Uterus (tissue), 4 donors: ENCODE data around the gene PRR35. TPM values are rescaled to one million over a fixed set of nuclear protein-coding genes. Genes with fewer than 3 reads are reported as not detected.

Experiments used
- DNase-seq, 2 donors: peaks; one replicate each; pipeline ENCODE4 v3.0.0-alpha.2; 2019 to 2020
- H3K27ac ChIP-seq, 2 donors: fragments of 200-600 bp; sonication (generic); 1 replicate in 1 of 2; 2 replicates in 1 of 2; pipeline ENCODE4 v1.5.1; 2016 to 2018
- H3K27me3 ChIP-seq, 2 donors: fragments of 200-600 bp; sonication (generic); one replicate each; pipeline ENCODE4 v1.5.1; 2018 to 2019; ENCODE audit warnings: control low read depth in 1 of 2
- H3K36me3 ChIP-seq, 2 donors: fragments of 200-600 bp; sonication (generic); one replicate each; pipeline ENCODE4 v1.5.1; 2019; ENCODE audit warnings: control low read depth in 1 of 2
- H3K4me1 ChIP-seq, 2 donors: fragments of 200-600 bp; sonication (generic); one replicate each; pipeline ENCODE4 v1.5.1; 2018 to 2019; ENCODE audit warnings: control low read depth in 1 of 2
- H3K4me3 ChIP-seq, 2 donors: fragments of 200-600 bp; sonication (generic); 1 replicate in 1 of 2; 2 replicates in 1 of 2; pipeline ENCODE4 v1.5.1; 2018 to 2019; ENCODE audit warnings: mild to moderate bottlenecking in 1 of 2
- H3K9me3 ChIP-seq, 2 donors: fragments of 200-600 bp; sonication (generic); one replicate each; pipeline ENCODE4 v1.5.1; 2019; ENCODE audit warnings: control low read depth in 1 of 2
- CTCF ChIP-seq, 4 experiments: fragments of 200-600 bp in 2 of 4; fragments of 450-650 bp in 2 of 4; sonication (generic) in 2 of 4; IDR thresholded peaks; one replicate each; pipeline ENCODE4 v1.5.1; 2016 to 2019; ENCODE audit warnings: antibody characterized with exemption in 4 of 4, mild to moderate bottlenecking in 2 of 4, moderate library complexity in 1 of 4
- POLR2A ChIP-seq, 2 donors: fragments of 450-650 bp; IDR thresholded peaks; one replicate each; pipeline ENCODE4 v1.6.1; 2016; ENCODE audit warnings: antibody characterized with exemption in 2 of 2, mild to moderate bottlenecking in 1 of 2, moderate library complexity in 1 of 2
- intact Hi-C: fragments of 100-400 bp; cut with DNase I; formaldehyde crosslinking; loops from one replicate; pipeline ENCODE4 v1.15.1; 2023; ENCODE audit warnings: low total_unique reads
- total RNA-seq, 4 donors: library from RNA; depleted of rRNA in 3 of 4; stranded (reverse); fragments of >200 nt in 3 of 4; gene quantifications; one replicate each; pipeline versions ENCODE4 v1.1.0 to v1.2.4, GENCODE V29; 2014 to 2023
- donor health status: DM: yes; HTN: yes; CAD: no.

Gene PRR35
- total RNA-seq, 4 donors from 2014 or later: not detected

DNA sequence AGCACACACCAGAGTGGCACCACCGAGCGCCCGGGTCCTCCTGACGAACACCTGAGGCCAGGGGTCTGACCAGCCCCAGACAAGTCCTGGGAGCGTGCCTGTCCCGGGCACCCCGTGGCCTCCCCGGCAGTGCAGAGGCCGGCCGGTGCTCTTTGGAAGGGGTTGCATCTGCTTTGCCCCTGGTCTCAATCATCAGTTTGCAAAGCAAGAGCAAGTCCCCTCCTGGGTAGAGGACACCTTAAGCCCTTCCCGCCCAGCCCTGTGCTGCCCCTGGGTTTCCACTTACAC lies 44.3 kb upstream of the PRR35 start:
- intact Hi-C loops: no loop called here
- no peaks in the 10 kb centered on the region for H3K36me3 ChIP-seq
- H3K4me1 ChIP-seq: no peaks in the 10 kb centered on the region
- no peak for TF ChIP-seq POLR2A (IDR thresholded peaks at IDR 0.05)
- TF ChIP-seq CTCF (IDR thresholded peaks at IDR 0.05): no peak
- no peak overlapping the region for H3K27ac ChIP-seq
- no peak for DNase-seq
- no peak overlapping the region for H3K4me3 ChIP-seq
- H3K27me3 ChIP-seq: no peaks in the 10 kb centered on the region
- H3K9me3 ChIP-seq: no peaks in the 10 kb centered on the region

DNA sequence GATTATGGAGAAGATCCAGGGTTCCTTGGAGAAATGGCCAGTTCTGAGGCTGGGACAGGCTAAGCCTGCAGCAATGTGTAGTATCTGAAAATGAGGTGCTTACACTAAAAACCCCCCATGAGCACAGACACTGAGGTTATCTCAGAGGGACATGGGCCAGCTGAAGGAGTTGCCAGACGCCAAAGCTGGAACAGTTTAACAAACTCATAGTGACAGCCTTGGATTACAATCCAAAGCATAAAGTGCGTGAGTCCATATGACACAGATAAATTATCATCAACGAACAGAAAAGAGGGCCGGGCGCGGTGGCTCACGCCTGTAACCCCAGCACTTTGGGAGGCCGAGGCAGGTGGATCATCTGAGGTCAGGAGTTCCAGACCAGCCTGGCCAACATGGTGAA lies 43.9 kb upstream of the PRR35 start:
- intact Hi-C loops: no loop called here
- Histone ChIP-seq H3K36me3 (no peaks in the 10 kb centered on the region), H3K4me1 (no peaks in the 10 kb centered on the region), H3K27me3 (no peaks in the 10 kb centered on the region), H3K27ac (no peak overlapping the region), H3K4me3 (no peak overlapping the region), H3K9me3 (no peaks in the 10 kb centered on the region)
- no peak for TF ChIP-seq CTCF (IDR thresholded peaks at IDR 0.05)
- no peak for TF ChIP-seq POLR2A (IDR thresholded peaks at IDR 0.05)
- DNase-seq: no peak

DNA sequence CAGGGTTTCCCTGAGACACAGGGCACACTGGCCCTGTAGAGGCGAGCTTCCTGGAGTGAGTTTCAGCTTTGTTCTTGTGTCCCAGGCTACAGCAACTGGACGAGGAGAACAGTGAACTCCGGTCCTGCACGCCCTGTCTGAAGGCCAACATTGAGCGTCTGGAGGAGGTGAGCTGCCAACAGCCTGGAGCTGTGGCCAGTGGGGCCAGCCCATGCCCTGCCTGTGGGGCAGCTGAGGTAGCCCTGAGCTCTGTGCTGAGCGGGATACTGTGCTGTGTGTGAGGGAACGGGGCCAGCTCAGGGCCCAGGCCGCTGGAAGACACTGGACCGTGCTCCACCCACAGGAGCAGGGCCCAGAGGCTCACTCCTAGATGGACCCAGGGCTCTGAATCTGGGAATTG lies 41.3 kb upstream of the PRR35 start:
- no peak for TF ChIP-seq POLR2A (IDR thresholded peaks at IDR 0.05)
- no peak for TF ChIP-seq CTCF (IDR thresholded peaks at IDR 0.05)
- H3K36me3 ChIP-seq: no peaks in the 10 kb centered on the region

DNA sequence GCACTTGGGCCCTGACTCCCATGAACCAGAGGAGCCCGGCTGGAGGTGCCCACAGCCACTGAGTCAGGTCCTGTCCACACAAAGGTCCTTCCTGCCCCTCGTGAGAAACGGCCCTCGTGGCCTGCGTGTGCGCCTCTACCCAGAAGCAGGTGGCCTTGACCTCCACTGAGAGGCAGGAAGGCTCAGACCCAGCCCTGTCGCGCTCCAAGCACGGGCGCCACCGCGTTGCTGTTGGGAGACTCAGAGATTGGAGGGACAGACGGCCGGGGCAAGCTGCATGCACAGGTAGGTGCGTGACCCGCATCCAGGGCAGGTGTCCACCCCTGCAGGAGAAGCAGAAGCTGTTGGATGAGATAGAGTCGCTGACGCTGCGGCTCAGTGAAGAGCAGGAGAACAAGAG lies 40.8 kb upstream of the PRR35 start:
- Histone ChIP-seq H3K4me3 (no peak overlapping the region), H3K9me3 (no peaks in the 10 kb centered on the region), H3K36me3 (no peaks in the 10 kb centered on the region), H3K27ac (no peak overlapping the region), H3K27me3 (no peaks in the 10 kb centered on the region), H3K4me1 (no peaks in the 10 kb centered on the region)
- DNase-seq: no peak
- intact Hi-C loops: no loop called here
- TF ChIP-seq CTCF (IDR thresholded peaks at IDR 0.05): no peak
- no peak for TF ChIP-seq POLR2A (IDR thresholded peaks at IDR 0.05)

More for the DNA sequence above, 41.3 kb upstream of the PRR35 start:
- H3K4me3 ChIP-seq: no peak overlapping the region
- H3K4me1 ChIP-seq: no peaks in the 10 kb centered on the region
- H3K9me3 ChIP-seq: no peaks in the 10 kb centered on the region
- no peaks in the 10 kb centered on the region for H3K27me3 ChIP-seq
- intact Hi-C loops: no loop called here
- DNase-seq: no peak
- no peak overlapping the region for H3K27ac ChIP-seq

DNA sequence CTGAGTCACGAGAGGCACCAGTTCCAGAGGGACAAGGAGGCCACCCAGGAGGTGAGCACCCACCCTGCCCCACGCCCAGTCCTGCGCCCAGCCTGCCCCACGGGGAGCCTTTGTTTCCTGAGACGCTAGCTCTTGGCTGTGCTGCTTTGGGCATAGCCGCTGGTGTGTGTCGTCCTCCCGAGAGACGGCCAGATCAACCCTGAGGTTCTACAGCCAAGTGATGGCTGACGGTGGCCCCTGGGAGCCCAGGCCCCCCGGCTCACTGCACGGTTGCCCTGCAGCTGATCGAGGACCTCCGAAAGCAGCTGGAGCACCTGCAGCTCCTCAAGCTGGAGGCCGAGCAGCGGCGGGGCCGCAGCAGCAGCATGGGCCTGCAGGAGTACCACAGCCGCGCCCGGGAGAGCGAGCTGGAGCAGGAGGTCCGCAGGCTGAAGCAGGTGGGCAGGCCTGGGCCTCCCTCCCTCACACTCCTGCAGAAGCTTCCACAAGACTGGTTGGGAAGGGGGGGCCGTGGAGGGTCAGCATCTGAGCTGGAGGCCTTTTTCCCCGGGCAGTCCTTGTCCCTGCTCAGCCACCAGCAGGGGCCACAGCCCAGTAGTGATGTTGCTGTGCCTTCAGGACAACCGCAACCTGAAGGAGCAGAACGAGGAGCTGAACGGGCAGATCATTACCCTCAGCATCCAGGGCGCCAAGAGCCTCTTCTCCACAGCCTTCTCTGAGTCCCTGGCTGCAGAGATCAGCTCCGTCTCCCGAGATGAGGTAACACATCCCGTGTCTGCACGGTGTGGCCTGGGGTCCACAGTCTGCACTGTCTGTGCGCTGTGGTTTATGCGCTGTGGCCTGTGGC lies 40.1 kb upstream of the PRR35 start:
- no peaks in the 10 kb centered on the region for H3K36me3 ChIP-seq
- H3K27ac ChIP-seq: no peak overlapping the region
- no peak for DNase-seq
- no peaks in the 10 kb centered on the region for H3K4me1 ChIP-seq
- H3K9me3 ChIP-seq: no peaks in the 10 kb centered on the region
- no peaks in the 10 kb centered on the region for H3K27me3 ChIP-seq
- intact Hi-C loops: no loop called here
- TF ChIP-seq CTCF (IDR thresholded peaks at IDR 0.05) (no peak), POLR2A (IDR thresholded peaks at IDR 0.05) (no peak)
- H3K4me3 ChIP-seq: no peak overlapping the region
